ENCODE data around the gene COBL. TPM values are rescaled to one million over a fixed set of nuclear protein-coding genes. Genes with fewer than 3 reads are reported as not detected.

Gene COBL
- total and polyA plus RNA-seq, 2 of the 4 experiments (the other 2 are of a cell fraction) = under 0.01 TPM; not detected in 1

- no peak for DNase-seq
- ChIA-PET CTCF (no interaction called here), POLR2A (ENCODE audit: unreplicated experiment) (no interaction called here)
- H4K8ac ChIP-seq (ENCODE audit: low read depth in 2 of 2, low read length in 2 of 2) = no peak overlapping the region
- no peak overlapping the region for H3K14ac ChIP-seq (replicated peaks; ENCODE audit: low read depth, low read length)
- H4K5ac ChIP-seq (ENCODE audit: low read depth, low read length) = no peak overlapping the region
- H2AK5ac ChIP-seq (ENCODE audit: low read depth, low read length) = no peak overlapping the region
- no peak overlapping the region for H3K23ac ChIP-seq (ENCODE audit: low read depth, low read length)
- no peak overlapping the region for H2BK120ac ChIP-seq (ENCODE audit: low read depth, low read length)
- H3K9me3 ChIP-seq (ENCODE audit: control insufficient read depth, insufficient read depth, low read length) = no peaks in the 10 kb centered on the region
- H4K91ac ChIP-seq (ENCODE audit: insufficient read depth, low read depth, low read length) = no peak overlapping the region
- no peak overlapping the region for H3K18ac ChIP-seq (ENCODE audit: low read depth, low read length)
- H2AFZ ChIP-seq (replicated peaks; ENCODE audit: low read length, poor library complexity) = no peak overlapping the region
- H4K20me1 ChIP-seq (ENCODE audit: insufficient read depth, low read length) = no peaks in the 10 kb centered on the region
- H3K4ac ChIP-seq (ENCODE audit: low read depth, low read length) = no peak overlapping the region
- no peaks in the 10 kb centered on the region for H3K27me3 ChIP-seq (ENCODE audit: control insufficient read depth, insufficient read depth, low read length)
- H3K79me1 ChIP-seq (ENCODE audit: low read depth in 1 of 2, low read length in 2 of 2) = no peaks in the 10 kb centered on the region
- no peaks in the 10 kb centered on the region for H3K9me1 ChIP-seq (ENCODE audit: insufficient read depth, low read length)
- no peak overlapping the region for H2BK15ac ChIP-seq (ENCODE audit: low read depth, low read length)
- no peak overlapping the region for H3K27ac ChIP-seq (ENCODE audit: insufficient read depth, low read length)
- intact Hi-C loops (cut with micrococcal nuclease) = no loop called here
- H3K4me2 ChIP-seq (ENCODE audit: low read depth, low read length) = no peak overlapping the region
- H2BK20ac ChIP-seq (ENCODE audit: low read depth, low read length) = no peak overlapping the region
- BruUV-seq (replicated peaks) = no TSS peak
- in situ Hi-C loops (cut with MboI; ENCODE audit: low sequenced_read_pairs) = no loop called here
- no peaks in the 10 kb centered on the region for H3K36me3 ChIP-seq (ENCODE audit: control insufficient read depth, insufficient read depth, low read length)
- no peak overlapping the region for H3K9ac ChIP-seq (ENCODE audit: low read depth, low read length)
- dilution Hi-C loops (cut with HindIII; ENCODE audit: low sequenced_read_pairs, unreplicated experiment) = no loop called here
- WGBS, 2 experiments (ENCODE audit: extremely low coverage in 2 of 2, insufficient read length in 1 of 2) = 20% methylated on average over 1 of the region's 8 CpGs; no CpG with 5 or more reads in 1 of the 2 experiments
- H3K56ac ChIP-seq (ENCODE audit: extremely low read depth, insufficient read depth, low read length) = no peak overlapping the region
- no peak overlapping the region for H3K4me3 ChIP-seq (ENCODE audit: insufficient read depth, low read depth, low read length)
- no peak for ATAC-seq (ENCODE audit: low read depth)
- H2BK5ac ChIP-seq (ENCODE audit: low read depth, low read length, poor library complexity, severe bottlenecking) = no peak overlapping the region
- no peak overlapping the region for H2AK9ac ChIP-seq (replicated peaks; ENCODE audit: low read depth, low read length, poor library complexity)
- TF ChIP-seq ELK1 (IDR thresholded peaks at IDR 0.05; ENCODE audit: borderline replicate concordance, low read depth, low read length) (no peak), FOS (IDR thresholded peaks at IDR 0.05; ENCODE audit: low read depth, low read length) (no peak), MXI1 (IDR thresholded peaks at IDR 0.05; ENCODE audit: borderline replicate concordance, low read depth, low read length) (no peak), RFX5 (IDR thresholded peaks at IDR 0.05; ENCODE audit: low read depth, low read length) (no peak), RCOR1 (IDR thresholded peaks at IDR 0.05; ENCODE audit: insufficient replicate concordance, low read length) (no peak), MAZ (IDR thresholded peaks at IDR 0.05; ENCODE audit: borderline replicate concordance, low read depth, low read length) (no peak), SMC3 (IDR thresholded peaks at IDR 0.05; ENCODE audit: low read depth, low read length) (no peak)
- H3K4me1 ChIP-seq (ENCODE audit: control insufficient read depth, insufficient read depth, low read length) = no peaks in the 10 kb centered on the region
Observed at GRCh38 chr7:51309361-51310130, 7.1 kb downstream of the COBL start.

All from IMR-90 (cell line).